HUDEP-2 (cell line): ENCODE measurements around the gene ZSCAN21.
A peak's percentile ranks its signal among the peaks of the same experiment; 100 is the strongest.

Source experiments
- DNase-seq, 76 experiments: peaks; one replicate each; lab custom pipeline; 2025; ENCODE audit not compliant: unreplicated experiment in 76 of 76; lab: John Stamatoyannopoulos, UW

Gene ZSCAN21

GRCh38 chr7:100072462-100072861, 22.9 kb downstream of the ZSCAN21 start:
- DNase-seq: no peak

- no peak for DNase-seq
Observed at GRCh38 chr7:100074841-100075240, 25.3 kb downstream of the ZSCAN21 start.

GRCh38 chr7:100075418-100075817, 25.8 kb downstream of the ZSCAN21 start:
- no peak for DNase-seq

- no peak for DNase-seq
Observed at GRCh38 chr7:100077205-100077604, 27.6 kb downstream of the ZSCAN21 start.

GRCh38 chr7:100079024-100079560, 29.5 kb downstream of the ZSCAN21 start:
- no peak for DNase-seq

- peak in 2 of 76 experiments; percentile 3 to 14 for DNase-seq
Observed at GRCh38 chr7:100080907-100081534, 31.4 kb downstream of the ZSCAN21 start.

GRCh38 chr7:100081535-100082102, 32.0 kb downstream of the ZSCAN21 start, which contains the start of gene ZNF3:
TSS of gene ZNF3 (minus strand) at chr7:100081723. CDS start at chr7:100077357, 4,366 bp downstream.
- DNase-seq: peak; percentile 44 to 99 (median 98)

GRCh38 chr7:100082978-100083377, 33.4 kb downstream of the ZSCAN21 start:
- DNase-seq: no peak

GRCh38 chr7:100085515-100085914, 35.9 kb downstream of the ZSCAN21 start:
- DNase-seq: no peak

- DNase-seq: no peak
Observed at GRCh38 chr7:100087055-100087750, 37.6 kb downstream of the ZSCAN21 start.

- no peak for DNase-seq
Observed at GRCh38 chr7:100088095-100088620, 38.6 kb downstream of the ZSCAN21 start.

- peak in 69 of 76 experiments; percentile 11 to 82 (median 60) for DNase-seq
Observed at GRCh38 chr7:100088621-100089457, 39.3 kb downstream of the ZSCAN21 start, which contains the start of gene COPS6. TSS of gene COPS6 (plus strand) at chr7:100088969. CDS start at chr7:100088991, 22 bp downstream.

- DNase-seq: no peak
Observed at GRCh38 chr7:100089458-100090196, 40.1 kb downstream of the ZSCAN21 start.

- DNase-seq: no peak
Observed at GRCh38 chr7:100090527-100091410, 41.2 kb downstream of the ZSCAN21 start.

GRCh38 chr7:100091411-100092181, 42.0 kb downstream of the ZSCAN21 start:
- peak in 14 of 76 experiments; percentile 3 to 38 (median 13) for DNase-seq

- no peak for DNase-seq
Observed at GRCh38 chr7:100093054-100093453, 43.5 kb downstream of the ZSCAN21 start.

- DNase-seq: no peak
Observed at GRCh38 chr7:100093498-100093897, 43.9 kb downstream of the ZSCAN21 start.

GRCh38 chr7:100093925-100094486, 44.4 kb downstream of the ZSCAN21 start:
- DNase-seq: no peak
